ENCODE data around the gene UBE3D.

DNA sequence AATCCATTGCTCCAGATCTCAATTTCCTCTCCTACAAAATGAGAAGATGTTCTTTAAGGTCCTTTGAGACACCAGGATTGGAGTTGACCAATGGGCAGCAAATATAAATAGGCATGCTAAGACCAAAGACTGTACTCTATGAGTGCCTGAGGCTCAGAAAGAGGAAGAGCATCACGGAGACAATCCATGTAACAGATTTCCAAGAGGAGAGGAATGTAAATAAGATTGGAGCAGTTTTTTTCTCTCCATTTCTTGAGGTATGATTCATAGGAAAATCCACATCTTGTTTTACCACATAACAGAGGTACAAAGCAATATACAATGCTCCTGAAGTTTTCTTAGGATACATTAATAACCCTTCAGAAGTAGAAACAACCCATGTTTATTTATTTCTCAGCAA is 109.8 kb downstream of the UBE3D start:
- TF ChIP-seq, protein P1, sequence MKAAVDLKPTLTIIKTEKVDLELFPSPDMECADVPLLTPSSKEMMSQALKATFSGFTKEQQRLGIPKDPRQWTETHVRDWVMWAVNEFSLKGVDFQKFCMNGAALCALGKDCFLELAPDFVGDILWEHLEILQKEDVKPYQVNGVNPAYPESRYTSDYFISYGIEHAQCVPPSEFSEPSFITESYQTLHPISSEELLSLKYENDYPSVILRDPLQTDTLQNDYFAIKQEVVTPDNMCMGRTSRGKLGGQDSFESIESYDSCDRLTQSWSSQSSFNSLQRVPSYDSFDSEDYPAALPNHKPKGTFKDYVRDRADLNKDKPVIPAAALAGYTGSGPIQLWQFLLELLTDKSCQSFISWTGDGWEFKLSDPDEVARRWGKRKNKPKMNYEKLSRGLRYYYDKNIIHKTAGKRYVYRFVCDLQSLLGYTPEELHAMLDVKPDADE (IDR thresholded peaks at IDR 0.05): no peak
- TF ChIP-seq, protein P2, sequence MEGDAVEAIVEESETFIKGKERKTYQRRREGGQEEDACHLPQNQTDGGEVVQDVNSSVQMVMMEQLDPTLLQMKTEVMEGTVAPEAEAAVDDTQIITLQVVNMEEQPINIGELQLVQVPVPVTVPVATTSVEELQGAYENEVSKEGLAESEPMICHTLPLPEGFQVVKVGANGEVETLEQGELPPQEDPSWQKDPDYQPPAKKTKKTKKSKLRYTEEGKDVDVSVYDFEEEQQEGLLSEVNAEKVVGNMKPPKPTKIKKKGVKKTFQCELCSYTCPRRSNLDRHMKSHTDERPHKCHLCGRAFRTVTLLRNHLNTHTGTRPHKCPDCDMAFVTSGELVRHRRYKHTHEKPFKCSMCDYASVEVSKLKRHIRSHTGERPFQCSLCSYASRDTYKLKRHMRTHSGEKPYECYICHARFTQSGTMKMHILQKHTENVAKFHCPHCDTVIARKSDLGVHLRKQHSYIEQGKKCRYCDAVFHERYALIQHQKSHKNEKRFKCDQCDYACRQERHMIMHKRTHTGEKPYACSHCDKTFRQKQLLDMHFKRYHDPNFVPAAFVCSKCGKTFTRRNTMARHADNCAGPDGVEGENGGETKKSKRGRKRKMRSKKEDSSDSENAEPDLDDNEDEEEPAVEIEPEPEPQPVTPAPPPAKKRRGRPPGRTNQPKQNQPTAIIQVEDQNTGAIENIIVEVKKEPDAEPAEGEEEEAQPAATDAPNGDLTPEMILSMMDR (conservative IDR thresholded peaks at IDR 0.05; ENCODE audit: low read depth in 2 of 2): no peak
- TF ChIP-seq CREB1 (CRISPR knock-in tag; IDR thresholded peaks at IDR 0.05; ENCODE audit: low read depth): no peak
- TF ChIP-seq, protein P3, sequence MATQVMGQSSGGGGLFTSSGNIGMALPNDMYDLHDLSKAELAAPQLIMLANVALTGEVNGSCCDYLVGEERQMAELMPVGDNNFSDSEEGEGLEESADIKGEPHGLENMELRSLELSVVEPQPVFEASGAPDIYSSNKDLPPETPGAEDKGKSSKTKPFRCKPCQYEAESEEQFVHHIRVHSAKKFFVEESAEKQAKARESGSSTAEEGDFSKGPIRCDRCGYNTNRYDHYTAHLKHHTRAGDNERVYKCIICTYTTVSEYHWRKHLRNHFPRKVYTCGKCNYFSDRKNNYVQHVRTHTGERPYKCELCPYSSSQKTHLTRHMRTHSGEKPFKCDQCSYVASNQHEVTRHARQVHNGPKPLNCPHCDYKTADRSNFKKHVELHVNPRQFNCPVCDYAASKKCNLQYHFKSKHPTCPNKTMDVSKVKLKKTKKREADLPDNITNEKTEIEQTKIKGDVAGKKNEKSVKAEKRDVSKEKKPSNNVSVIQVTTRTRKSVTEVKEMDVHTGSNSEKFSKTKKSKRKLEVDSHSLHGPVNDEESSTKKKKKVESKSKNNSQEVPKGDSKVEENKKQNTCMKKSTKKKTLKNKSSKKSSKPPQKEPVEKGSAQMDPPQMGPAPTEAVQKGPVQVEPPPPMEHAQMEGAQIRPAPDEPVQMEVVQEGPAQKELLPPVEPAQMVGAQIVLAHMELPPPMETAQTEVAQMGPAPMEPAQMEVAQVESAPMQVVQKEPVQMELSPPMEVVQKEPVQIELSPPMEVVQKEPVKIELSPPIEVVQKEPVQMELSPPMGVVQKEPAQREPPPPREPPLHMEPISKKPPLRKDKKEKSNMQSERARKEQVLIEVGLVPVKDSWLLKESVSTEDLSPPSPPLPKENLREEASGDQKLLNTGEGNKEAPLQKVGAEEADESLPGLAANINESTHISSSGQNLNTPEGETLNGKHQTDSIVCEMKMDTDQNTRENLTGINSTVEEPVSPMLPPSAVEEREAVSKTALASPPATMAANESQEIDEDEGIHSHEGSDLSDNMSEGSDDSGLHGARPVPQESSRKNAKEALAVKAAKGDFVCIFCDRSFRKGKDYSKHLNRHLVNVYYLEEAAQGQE (IDR thresholded peaks at IDR 0.05; ENCODE audit: unreplicated experiment): no peak
- no peak for TF ChIP-seq POLR2AphosphoS5 (IDR thresholded peaks at IDR 0.05; ENCODE audit: low read depth)
- no peak for TF ChIP-seq EZH2phosphoT487 (IDR thresholded peaks at IDR 0.05; ENCODE audit: unreplicated experiment)
